Measurements from ENCODE around the gene MRPL43.
A peak's percentile ranks its signal among the peaks of the same experiment; 100 is the strongest.

MRPL43 gene

GRCh38 chr10:100987685-100988049 lies 370 bp upstream of the MRPL43 start:
- TF ChIP-seq, protein P1, sequence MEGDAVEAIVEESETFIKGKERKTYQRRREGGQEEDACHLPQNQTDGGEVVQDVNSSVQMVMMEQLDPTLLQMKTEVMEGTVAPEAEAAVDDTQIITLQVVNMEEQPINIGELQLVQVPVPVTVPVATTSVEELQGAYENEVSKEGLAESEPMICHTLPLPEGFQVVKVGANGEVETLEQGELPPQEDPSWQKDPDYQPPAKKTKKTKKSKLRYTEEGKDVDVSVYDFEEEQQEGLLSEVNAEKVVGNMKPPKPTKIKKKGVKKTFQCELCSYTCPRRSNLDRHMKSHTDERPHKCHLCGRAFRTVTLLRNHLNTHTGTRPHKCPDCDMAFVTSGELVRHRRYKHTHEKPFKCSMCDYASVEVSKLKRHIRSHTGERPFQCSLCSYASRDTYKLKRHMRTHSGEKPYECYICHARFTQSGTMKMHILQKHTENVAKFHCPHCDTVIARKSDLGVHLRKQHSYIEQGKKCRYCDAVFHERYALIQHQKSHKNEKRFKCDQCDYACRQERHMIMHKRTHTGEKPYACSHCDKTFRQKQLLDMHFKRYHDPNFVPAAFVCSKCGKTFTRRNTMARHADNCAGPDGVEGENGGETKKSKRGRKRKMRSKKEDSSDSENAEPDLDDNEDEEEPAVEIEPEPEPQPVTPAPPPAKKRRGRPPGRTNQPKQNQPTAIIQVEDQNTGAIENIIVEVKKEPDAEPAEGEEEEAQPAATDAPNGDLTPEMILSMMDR (IDR thresholded peaks at IDR 0.05; ENCODE audit: low read depth, low read length): no peak
- peak overlapping the region; percentile 97 to 100 for H3K4me3 ChIP-seq (replicated peaks in 1 of 2; ENCODE audit: low read depth in 2 of 2, low read length in 2 of 2)

DNA sequence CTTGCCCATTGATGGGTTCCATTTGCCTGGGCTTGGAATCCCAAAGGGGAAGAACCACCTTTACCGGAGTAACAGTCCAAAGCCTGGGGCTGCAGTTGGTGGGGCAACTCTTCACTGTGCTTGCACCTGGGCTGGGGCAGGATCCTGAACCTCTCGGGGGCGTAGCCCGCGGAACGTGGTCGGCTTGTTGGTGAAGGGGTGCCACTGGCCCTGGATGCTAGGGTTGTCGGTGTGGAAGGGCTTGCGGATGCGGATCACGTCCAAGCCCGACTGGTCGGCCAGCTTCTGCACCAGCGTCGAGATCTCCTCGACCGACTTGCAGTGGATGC lies 710 bp downstream of the MRPL43 start:
- DNase-seq (ENCODE audit: low read depth in 2 of 2): no peak
- TF ChIP-seq, protein P1 (IDR thresholded peaks at IDR 0.05; ENCODE audit: low read depth, low read length): no peak

More at GRCh38 chr10:100987685-100988049, 370 bp upstream of the MRPL43 start:
- DNase-seq (ENCODE audit: low read depth in 2 of 2): no peak

DNA sequence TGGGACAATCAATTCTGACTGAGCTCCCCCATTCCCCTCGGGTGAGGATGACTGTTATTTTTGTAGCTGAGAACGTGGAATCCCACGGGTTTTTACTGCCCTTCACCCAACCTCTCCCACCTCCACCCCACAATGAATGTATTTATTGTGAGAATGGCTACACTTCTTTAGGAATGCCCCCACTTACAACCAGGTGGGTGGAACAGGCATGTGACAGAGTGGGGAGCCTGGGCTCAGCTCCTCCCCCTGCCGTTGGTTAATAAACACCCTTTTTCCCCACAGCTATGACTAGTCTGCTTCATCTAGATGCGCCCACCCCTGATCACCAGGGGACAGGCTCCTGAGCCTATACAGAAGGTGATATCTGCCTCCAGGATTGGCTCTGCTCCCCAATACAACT lies 2.0 kb downstream of the MRPL43 start:
- H3K4me3 ChIP-seq (replicated peaks in 1 of 2; ENCODE audit: low read depth in 2 of 2, low read length in 2 of 2): no peak overlapping the region
- TF ChIP-seq, protein P1 (IDR thresholded peaks at IDR 0.05; ENCODE audit: low read depth, low read length): no peak
- no peak for DNase-seq (ENCODE audit: low read depth in 2 of 2)

More for the DNA sequence above, 710 bp downstream of the MRPL43 start:
- H3K4me3 ChIP-seq (replicated peaks in 1 of 2; ENCODE audit: low read depth in 2 of 2, low read length in 2 of 2): peak overlapping the region; percentile 97 to 100

DNA sequence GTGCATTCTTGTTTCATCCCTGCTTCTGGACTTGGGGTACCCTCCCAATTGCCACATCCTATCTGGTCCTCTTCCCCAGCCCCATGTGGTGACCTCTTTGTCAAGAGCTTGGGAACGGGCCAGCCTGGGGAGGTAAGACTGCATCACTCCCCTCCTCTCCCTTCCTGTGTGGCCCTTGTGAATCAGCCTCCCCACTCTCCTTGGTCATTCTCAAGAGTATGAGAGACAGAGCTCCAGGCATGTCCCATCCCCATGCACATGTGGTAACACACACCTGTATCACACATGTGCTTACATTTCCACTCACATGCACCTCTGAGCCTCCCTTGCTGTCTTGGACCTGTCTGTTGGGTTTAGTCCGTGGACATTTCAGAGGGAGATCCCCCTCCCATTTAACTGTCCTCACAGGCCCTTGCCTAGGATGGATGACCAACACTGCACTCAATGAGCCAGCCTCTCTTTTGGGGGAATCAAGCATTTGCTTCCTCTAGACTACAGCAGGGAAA lies 2.6 kb downstream of the MRPL43 start:
- DNase-seq (ENCODE audit: low read depth in 2 of 2): no peak
- TF ChIP-seq, protein P1 (IDR thresholded peaks at IDR 0.05; ENCODE audit: low read depth, low read length): no peak
- H3K4me3 ChIP-seq (replicated peaks in 1 of 2; ENCODE audit: low read depth in 2 of 2, low read length in 2 of 2): no peak overlapping the region

GRCh38 chr10:100983868-100984671 lies 3.2 kb downstream of the MRPL43 start:
- TF ChIP-seq, protein P1 (IDR thresholded peaks at IDR 0.05; ENCODE audit: low read depth, low read length): no peak

DNA sequence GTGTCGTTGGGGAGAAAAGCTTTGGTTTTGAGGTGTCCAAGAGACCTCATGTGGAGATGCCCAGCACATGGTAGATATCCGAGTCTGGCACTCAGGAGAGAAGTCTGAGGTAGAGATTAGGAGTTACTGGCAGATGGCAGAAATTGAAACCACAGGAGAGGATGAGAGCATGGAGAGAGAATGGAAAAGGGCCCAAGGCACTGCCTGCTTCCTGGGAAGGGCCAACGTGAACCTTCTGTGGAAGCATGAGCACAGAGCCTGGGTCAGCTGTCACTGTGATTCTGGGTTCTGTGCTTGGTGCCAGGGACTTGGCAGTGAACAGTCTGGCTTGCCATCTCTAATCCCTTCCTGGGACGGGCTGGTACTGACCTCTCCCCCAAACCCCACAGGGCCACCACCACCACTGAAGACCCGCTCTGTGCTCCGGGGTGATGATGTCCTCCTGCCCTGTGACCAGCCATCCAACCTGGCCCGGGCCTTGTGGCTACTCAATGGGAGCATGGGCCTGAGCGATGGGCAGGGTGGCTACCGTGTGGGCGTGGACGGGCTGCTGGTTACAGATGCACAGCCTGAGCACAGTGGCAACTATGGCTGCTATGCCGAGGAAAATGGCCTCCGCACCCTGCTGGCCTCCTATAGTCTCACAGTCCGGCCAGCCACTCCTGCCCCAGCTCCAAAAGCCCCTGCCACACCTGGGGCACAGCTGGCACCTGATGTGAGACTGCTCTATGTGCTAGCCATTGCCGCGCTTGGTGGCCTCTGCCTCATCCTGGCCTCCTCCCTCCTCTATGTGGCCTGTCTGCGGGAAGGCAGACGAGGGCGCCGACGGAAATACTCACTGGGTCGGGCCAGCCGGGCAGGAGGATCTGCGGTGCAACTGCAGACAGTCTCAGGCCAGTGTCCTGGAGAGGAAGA lies 4.1 kb downstream of the MRPL43 start:
- no peak for DNase-seq (ENCODE audit: low read depth in 2 of 2)
- H3K4me3 ChIP-seq (replicated peaks in 1 of 2; ENCODE audit: low read depth in 2 of 2, low read length in 2 of 2): no peak overlapping the region
- TF ChIP-seq, protein P1 (IDR thresholded peaks at IDR 0.05; ENCODE audit: low read depth, low read length): no peak

More at GRCh38 chr10:100983868-100984671, 3.2 kb downstream of the MRPL43 start:
- no peak for DNase-seq (ENCODE audit: low read depth in 2 of 2)
- no peak overlapping the region for H3K4me3 ChIP-seq (replicated peaks in 1 of 2; ENCODE audit: low read depth in 2 of 2, low read length in 2 of 2)
